Thoracic aorta (tissue), 2 donors: ENCODE data around the gene TKTL1. TPM values are rescaled to one million over a fixed set of nuclear protein-coding genes. Genes with fewer than 3 reads are reported as not detected.

ENCODE experiments used
- ATAC-seq: fragments of 150-250 bp; one replicate; pipeline ENCODE4 v1.8.0; 2017; ENCODE audit warnings: low read depth; ENCODE audit not compliant: insufficient number of reproducible peaks, low FRiP score
- DNase-seq: peaks from one replicate; pipeline ENCODE4 v3.0.0-alpha.2; 2020; ENCODE audit warnings: low spot score
- H3K27ac ChIP-seq, 2 donors: fragments of 200-600 bp; sonication (generic); 1 replicate in 1 of 2; 2 replicates in 1 of 2; pipeline ENCODE4 v1.5.1; 2016; ENCODE audit warnings: mild to moderate bottlenecking in 2 of 2, moderate library complexity in 2 of 2
- H3K27me3 ChIP-seq: fragments of 200-600 bp; sonication (generic); replicated peaks from 2 replicates; pipeline ENCODE4 v1.6.0; 2016; ENCODE audit warnings: mild to moderate bottlenecking; ENCODE audit not compliant: insufficient read depth
- H3K36me3 ChIP-seq: fragments of 200-600 bp; sonication (generic); one replicate; pipeline ENCODE4 v1.5.1; 2016
- H3K4me1 ChIP-seq, 2 donors: fragments of 200-600 bp; sonication (generic); 1 replicate in 1 of 2; 2 replicates in 1 of 2; pipeline versions ENCODE4 v1.5.1 to v1.6.0; 2016; ENCODE audit warnings: low read depth in 2 of 2, mild to moderate bottlenecking in 1 of 2; ENCODE audit not compliant: control insufficient read depth in 1 of 2
- H3K4me3 ChIP-seq: fragments of 200-600 bp; sonication (generic); 2 replicates; pipeline ENCODE4 v1.5.1; 2016; ENCODE audit warnings: mild to moderate bottlenecking
- H3K9me3 ChIP-seq: fragments of 200-600 bp; sonication (generic); 2 replicates; pipeline ENCODE4 v1.5.1; 2016
- total RNA-seq, 2 donors: library from RNA; depleted of rRNA; stranded (reverse); fragments of >200 nt; gene quantifications; one replicate each; pipeline versions ENCODE4 v1.1.0 to v1.2.3, GENCODE V29; 2016
- TF ChIP-seq, protein P1 (sequence below): fragments of 200-600 bp; sonication (generic); IDR thresholded peaks from one replicate; pipeline ENCODE4 v1.5.1; 2019; ENCODE audit warnings: antibody characterized with exemption

TKTL1 gene
- total RNA-seq, 2 donors from 2014 or later, result 0.42 TPM; not detected in 1

DNA sequence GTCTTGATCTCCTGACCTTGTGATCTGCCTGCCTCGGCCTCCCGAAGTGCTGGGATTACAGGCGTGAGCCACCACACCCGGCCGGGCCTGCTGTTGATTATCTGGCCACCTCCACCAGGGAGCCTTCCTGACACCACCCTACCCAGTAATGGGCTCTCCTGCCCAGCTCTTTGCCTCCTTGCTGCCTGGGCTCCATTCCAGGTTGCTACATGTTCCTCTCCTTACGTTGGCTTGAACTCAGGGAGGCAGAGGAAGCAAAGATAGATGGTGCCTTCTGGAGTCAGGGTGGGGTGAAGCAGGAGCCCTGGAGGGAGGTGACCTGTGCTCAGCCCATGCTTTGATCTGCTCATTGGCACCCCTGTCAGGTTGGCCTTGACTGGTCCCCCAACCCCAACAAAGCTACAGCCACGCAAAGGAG, 52.5 kb downstream of the TKTL1 start:
- H3K4me1 ChIP-seq, result no peaks in the 10 kb centered on the region
- H3K36me3 ChIP-seq, result peaks cover 44% of the 10 kb centered on the region
- no peaks in the 10 kb centered on the region for H3K27me3 ChIP-seq
- no peaks in the 10 kb centered on the region for H3K9me3 ChIP-seq
- DNase-seq (no peak), ATAC-seq (no peak)
- H3K4me3 ChIP-seq, result no peak overlapping the region
- TF ChIP-seq, protein P1, sequence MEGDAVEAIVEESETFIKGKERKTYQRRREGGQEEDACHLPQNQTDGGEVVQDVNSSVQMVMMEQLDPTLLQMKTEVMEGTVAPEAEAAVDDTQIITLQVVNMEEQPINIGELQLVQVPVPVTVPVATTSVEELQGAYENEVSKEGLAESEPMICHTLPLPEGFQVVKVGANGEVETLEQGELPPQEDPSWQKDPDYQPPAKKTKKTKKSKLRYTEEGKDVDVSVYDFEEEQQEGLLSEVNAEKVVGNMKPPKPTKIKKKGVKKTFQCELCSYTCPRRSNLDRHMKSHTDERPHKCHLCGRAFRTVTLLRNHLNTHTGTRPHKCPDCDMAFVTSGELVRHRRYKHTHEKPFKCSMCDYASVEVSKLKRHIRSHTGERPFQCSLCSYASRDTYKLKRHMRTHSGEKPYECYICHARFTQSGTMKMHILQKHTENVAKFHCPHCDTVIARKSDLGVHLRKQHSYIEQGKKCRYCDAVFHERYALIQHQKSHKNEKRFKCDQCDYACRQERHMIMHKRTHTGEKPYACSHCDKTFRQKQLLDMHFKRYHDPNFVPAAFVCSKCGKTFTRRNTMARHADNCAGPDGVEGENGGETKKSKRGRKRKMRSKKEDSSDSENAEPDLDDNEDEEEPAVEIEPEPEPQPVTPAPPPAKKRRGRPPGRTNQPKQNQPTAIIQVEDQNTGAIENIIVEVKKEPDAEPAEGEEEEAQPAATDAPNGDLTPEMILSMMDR, result no peak
- no peak overlapping the region for H3K27ac ChIP-seq

DNA sequence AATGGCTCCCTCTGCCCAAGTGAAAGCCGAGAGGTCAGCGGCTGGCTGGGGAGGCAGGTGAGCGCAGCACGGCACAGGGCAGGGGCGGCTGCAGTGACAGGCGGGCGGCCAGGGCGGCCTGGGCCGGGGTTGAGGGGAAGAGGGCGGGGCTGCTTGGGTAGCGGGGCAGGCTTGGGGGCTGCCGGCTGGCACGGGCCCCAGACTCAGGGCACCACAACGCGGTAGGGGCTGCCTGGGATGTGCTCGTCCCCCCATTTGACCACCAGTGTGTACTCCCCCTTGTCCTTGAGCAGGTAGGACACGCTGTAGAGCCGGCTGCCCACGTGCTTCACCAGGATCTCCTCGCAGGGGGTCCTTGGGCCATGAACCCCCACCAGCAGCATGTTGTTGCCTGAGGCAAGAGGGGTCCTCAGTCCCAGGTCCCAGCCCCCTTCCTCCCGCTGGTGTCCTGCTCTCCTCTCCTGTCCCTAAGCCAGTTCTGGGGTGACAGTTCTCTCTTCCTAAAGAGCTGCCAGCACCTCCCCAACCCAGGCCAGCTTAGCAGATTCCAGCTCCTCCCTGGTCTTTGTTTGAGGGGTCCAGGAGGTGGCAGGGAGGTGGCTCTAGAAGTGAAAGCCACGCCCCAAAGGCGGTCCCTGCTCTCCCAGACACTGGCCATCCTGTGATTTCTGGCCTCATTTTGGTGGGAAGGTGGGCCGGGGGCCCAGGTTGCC, 53.2 kb downstream of the TKTL1 start:
- Histone ChIP-seq H3K27me3 (no peaks in the 10 kb centered on the region), H3K27ac (peak overlapping the region; percentile 47 to 49), H3K9me3 (no peaks in the 10 kb centered on the region), H3K36me3 (peaks cover 51% of the 10 kb centered on the region), H3K4me3 (no peak overlapping the region), H3K4me1 (no peaks in the 10 kb centered on the region)
- no peak for ATAC-seq
- no peak for DNase-seq
- TF ChIP-seq, protein P1, result no peak

DNA sequence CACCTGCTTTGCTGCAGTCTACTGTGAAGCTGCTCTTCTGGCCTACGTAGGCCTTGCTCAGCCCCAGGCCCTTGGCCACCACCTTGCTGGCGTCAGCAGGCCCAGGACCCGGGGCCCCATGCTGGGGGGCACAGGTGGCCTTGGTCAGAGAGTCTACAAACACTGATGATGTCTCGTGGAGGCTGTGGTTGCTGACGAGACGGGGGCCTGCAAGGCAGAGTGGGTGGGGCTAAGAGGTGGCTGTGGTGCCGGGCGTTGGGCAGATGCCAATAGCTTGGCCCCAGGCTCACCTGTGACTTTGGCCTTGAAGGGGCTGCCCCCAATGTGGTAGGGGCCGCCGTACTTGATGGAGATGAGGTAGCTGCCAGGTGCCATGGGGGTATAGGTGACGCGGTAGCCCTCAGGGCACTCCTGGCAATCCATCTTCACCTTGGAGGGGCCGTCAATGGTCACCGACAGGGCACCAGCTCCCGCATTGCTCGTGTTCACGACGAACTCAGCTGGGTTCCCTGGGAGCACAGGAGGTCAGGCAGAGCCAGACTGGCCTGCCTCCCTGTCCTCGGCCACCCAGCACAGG, 53.9 kb downstream of the TKTL1 start:
- H3K36me3 ChIP-seq, result peaks cover 55% of the 10 kb centered on the region
- no peaks in the 10 kb centered on the region for H3K4me1 ChIP-seq
- no peaks in the 10 kb centered on the region for H3K27me3 ChIP-seq
- H3K9me3 ChIP-seq, result no peaks in the 10 kb centered on the region
- ATAC-seq (no peak), DNase-seq (no peak)
- TF ChIP-seq, protein P1, result no peak
- peak overlapping the region; percentile 47 to 49 for H3K27ac ChIP-seq
- no peak overlapping the region for H3K4me3 ChIP-seq

DNA sequence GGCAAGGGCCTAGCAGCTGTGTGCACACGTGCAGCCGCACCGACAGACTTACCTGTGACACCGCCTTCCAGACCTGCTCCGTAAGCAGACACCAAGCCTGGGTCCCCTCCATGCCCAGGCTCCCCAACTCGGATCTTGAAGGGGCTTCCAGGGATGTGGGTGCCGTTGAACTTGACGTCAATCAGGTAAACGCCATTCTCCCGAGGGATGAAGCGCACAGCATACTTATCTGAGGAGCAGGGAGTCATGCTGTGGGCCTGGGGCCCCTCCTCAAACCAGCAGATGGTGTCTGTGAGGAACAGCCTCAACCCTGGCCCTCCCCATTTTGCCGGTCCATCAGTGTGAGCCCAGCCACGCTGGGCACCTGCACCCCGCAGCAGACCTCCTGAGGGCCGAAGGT, 54.4 kb downstream of the TKTL1 start:
- TF ChIP-seq, protein P1, result no peak

DNA sequence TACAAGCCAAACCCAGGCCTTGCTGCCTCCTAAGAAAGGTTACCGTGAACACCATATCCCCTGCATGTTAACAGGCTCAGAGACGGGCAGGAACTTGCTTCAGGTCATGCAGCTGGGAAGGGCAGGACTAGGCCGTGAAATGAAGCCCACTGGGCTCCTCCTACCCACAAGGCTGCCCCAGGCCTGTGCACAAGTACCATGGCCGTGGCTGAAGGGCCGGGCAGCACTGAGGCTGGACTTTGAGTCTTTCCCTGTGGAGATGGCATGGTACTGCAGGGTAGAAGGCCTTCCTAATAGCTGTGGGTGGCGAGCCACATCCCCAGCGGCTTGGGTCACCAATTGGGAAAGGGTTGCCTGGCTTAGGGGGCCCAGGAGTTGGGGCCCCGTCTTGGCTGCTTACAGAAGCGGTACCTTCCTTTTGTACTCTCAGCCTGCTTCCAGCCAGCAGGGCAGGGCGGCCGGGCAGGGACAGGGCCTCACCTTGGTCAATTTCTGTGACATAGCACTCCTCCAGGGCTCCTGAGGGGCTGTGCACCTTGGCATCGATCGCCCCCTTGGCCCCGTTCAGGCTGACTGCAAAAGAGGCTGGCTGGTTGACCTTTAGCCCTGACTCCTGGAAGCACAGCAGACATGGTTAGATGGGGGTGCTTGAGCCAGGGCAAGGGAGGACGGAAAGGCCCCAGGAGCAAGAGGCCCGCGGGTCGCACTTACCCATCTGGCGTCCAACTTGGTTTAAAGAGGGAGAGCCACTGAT, 55.0 kb downstream of the TKTL1 start:
- TF ChIP-seq, protein P1, result no peak
- no peak for DNase-seq
- no peaks in the 10 kb centered on the region for H3K27me3 ChIP-seq
- H3K4me3 ChIP-seq, result no peak overlapping the region
- peaks cover 67% of the 10 kb centered on the region for H3K36me3 ChIP-seq
- H3K9me3 ChIP-seq, result no peaks in the 10 kb centered on the region
- no peaks in the 10 kb centered on the region for H3K4me1 ChIP-seq
- H3K27ac ChIP-seq, result no peak overlapping the region
- no peak for ATAC-seq

More for the DNA sequence above, 54.4 kb downstream of the TKTL1 start:
- H3K27me3 ChIP-seq, result no peaks in the 10 kb centered on the region
- H3K4me3 ChIP-seq, result no peak overlapping the region
- DNase-seq (no peak), ATAC-seq (no peak)
- H3K9me3 ChIP-seq, result no peaks in the 10 kb centered on the region
- H3K27ac ChIP-seq, result peak overlapping the region in 1 of 2 donors; percentile 17
- peaks cover 61% of the 10 kb centered on the region for H3K36me3 ChIP-seq
- H3K4me1 ChIP-seq, result no peaks in the 10 kb centered on the region
